ENCODE data around the gene MROH2B. TPM values are rescaled to one million over a fixed set of nuclear protein-coding genes. Genes with fewer than 3 reads are reported as not detected.
"Not testable (repeated sequence)": the region's sequence is repeated elsewhere in the genome, so short reads cannot be mapped to it uniquely, and the experiment has no call there.

The MROH2B gene
- total RNA-seq, 1 donor from 2014 or later = not detected

GRCh38 chr5:41032973-41033372, 38.2 kb downstream of the MROH2B start:
- no peak for DNase-seq (ENCODE audit: low read depth)

DNA sequence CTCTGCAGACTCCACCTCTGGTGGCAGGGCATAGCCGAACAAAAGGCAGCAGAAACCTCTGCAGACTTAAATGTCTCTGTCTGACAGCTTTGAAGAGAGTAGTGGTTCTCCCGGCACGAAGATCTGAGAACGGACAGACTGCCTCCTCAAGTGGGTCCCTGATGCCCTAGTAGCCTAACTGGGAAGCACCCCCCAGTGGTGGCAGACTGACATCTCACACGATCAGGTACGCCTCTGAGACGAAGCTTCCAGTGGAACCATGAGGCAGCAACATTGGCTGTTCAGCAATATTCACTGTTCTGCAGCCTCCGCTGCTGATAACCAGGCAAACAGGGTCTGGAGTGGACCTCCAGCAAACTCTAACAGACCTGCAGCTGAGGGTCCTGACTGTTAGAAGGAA, 48.5 kb downstream of the MROH2B start:
- not testable (repeated sequence) for DNase-seq (ENCODE audit: low read depth)

DNA sequence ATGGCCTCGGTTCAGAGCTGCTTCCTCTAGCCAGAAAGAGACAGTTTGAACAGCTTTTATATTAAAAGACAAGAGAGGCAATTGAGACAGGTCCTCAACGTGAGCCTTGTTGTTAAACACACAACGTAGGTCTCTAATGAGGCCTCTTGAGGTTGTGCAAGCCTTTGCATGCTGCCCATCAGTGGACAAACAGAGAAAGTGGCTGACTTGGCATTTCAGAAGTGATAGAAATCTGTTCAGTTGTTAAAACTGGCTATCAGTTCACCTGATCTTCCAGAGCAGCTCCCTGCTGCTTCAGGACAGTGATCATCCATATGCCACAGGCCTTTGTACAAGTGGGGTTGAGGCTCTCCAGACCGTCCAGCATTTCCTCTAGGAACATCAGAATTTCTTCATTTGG, 58.8 kb downstream of the MROH2B start:
- no peak for DNase-seq (ENCODE audit: low read depth)

- no peak for DNase-seq (ENCODE audit: low read depth)
Observed at GRCh38 chr5:41010572-41010971, 60.6 kb downstream of the MROH2B start.

DNA sequence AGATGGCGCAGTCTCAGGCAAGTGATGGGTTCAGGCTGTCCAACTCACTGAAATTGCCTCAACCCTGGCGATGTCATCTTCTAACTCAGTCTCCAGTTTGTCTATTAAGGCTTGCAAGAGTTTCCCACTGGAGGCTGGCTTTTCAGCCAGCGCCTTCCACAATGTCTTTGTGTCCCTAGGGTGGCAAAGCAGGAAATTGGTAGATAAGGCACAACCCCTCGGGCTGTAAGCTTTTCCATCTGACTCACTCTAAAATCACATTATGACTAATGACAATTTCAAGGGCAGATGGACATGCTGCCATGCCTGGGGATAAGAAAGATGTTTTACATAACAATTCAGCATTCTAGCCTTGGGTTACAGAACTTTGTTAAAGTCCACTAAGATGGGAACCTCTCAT, 61.9 kb downstream of the MROH2B start:
- no peak for DNase-seq (ENCODE audit: low read depth)

GRCh38 chr5:41004931-41005330, 66.2 kb downstream of the MROH2B start:
- no peak for DNase-seq (ENCODE audit: low read depth)

DNA sequence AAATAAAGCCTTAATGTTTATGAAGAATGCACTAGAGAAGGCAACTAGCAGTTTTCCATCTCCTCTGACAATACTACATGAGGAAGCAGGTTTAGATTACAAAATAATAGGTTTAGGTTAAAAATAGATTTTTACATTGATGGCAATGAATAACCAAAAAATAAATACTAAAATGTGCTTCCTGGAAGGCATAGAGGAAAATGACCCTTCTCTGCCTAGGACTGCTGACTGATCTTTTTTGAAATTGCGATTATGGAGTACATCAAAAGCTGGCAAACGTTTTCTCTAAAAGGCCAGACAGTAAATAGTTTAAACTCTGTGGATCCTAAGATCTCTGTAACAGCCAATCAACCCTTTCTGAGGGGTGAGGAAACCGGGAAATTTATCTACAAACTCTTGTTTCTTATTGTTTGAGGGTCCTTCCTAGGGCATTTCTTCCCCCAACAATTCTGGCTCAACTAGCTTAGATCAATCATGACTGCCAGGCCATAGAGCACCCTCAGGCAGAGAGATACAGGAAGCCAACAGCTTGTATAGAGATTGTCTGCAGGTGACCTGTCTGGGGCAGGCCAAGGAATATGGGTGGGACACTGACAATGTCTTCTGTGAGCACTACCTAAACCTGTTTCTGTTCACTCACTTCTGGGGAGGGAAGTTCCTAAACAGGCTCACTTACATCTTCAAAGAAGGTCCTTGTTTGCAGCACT, 67.3 kb downstream of the MROH2B start:
- DNase-seq (ENCODE audit: low read depth) = no peak

GRCh38 chr5:40999966-41000365, 71.2 kb downstream of the MROH2B start:
- no peak for DNase-seq (ENCODE audit: low read depth)

- DNase-seq (ENCODE audit: low read depth) = no peak
Observed at GRCh38 chr5:40999142-40999541, 72.0 kb downstream of the MROH2B start.

DNA sequence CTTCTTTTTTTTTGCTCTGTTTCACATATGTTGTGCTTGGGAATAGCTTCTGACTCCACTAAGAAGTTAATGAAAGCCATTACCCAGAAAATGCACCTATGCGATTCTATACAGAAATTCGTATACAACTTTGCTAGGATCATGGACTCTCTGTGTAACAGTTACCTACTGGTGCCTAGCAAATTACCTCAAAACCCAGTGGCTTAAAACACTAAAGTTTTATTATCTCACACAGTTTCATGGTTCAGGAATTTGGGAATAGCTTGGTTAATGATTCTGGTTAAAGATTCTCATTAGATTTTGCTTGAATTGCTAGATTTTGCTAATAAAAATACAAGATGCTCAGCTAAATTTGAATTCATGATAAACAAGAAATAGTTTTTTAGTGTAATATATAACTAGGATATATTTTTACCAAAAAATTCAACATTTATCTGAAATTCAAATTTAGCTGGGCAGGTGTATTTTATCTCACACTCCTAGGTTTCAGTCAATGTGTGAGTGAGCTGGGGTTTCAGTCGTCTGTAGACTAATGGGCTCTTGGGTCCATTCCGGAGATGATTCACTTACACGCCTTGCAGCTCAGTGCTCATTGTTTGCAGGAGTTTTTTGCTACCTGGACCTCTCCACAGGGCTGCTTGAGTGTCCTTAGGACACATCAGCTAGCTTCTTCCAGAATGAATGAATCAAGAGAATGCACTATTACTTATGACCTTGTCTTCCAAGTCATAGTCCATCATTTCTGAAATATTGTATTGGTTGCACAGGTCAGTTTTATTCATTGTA, 75.1 kb downstream of the MROH2B start:
- DNase-seq (ENCODE audit: low read depth) = no peak

DNA sequence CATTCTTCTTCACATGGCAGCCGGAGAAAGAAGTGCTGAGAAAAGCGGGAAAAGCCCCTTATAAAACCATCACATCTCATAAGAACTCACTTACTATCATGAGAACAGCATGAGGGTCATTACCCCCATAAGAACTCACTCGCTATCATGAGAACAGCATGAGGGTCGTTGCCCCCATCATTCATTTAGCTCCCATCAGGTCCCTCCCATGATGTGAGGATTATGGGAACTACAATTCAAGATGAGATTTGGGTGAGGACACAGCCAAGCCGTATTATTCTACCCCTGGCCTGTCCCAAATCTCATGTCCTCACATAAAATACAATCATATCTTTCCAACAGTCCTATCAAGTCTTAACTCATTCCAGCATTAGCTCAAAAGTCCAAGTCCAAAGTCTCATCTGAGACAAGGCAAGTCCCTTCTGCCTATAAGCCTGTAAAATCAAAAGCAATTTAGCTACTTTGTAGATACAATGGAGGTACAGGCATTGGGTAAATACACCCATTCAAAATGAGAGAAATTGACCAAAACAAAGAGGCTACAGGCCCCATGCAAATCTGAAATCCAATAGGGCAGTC, 79.1 kb downstream of the MROH2B start:
- no peak for DNase-seq (ENCODE audit: low read depth)

GRCh38 chr5:40991168-40991980, 79.8 kb downstream of the MROH2B start:
- no peak for DNase-seq (ENCODE audit: low read depth)

GRCh38 chr5:40988746-40989510, 82.2 kb downstream of the MROH2B start:
- DNase-seq (ENCODE audit: low read depth) = no peak

GRCh38 chr5:40987349-40987748, 83.8 kb downstream of the MROH2B start:
- no peak for DNase-seq (ENCODE audit: low read depth)

DNA sequence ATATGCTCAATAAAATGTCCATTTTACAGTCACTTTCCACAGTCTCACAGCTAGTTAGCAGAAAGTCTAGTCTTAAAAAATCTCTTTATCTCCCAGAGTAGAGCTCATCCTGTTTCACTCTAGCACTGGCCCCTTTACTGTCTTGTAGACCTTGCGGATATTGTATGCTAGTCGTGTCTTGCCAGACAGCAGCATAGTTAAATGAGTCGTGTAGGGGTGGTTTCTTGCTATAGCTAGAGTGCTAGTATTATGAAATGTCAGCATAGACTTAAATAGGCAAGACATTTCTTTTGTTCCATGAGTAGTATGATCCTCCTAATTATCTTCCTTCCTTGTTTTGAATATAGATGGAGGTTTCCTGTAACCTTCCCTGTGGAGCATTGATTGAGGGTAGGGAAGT, 84.5 kb downstream of the MROH2B start:
- DNase-seq (ENCODE audit: low read depth) = no peak

- DNase-seq (ENCODE audit: low read depth) = no peak
Observed at GRCh38 chr5:40985501-40985900, 85.6 kb downstream of the MROH2B start.

GRCh38 chr5:40984884-40985283, 86.3 kb downstream of the MROH2B start:
- DNase-seq (ENCODE audit: low read depth) = no peak

DNA sequence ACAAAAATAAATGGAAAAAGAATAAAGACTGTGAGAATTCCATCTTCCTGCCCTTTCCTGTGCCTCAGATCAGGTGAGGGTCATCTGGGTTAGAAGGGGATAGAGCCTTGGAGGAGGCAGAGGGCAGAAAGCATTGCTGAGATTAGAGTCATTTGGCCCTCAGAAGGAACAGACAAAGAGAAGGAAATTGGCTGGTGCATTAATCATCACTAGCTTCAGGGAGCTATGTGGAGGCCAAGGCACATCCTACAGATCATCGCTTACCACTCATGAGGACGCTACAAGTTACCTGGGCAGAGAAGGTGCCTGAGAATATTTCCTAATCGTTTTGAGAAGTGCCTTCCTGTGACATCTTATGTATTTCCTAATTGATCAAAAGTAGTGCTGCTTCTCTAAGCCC, 87.4 kb downstream of the MROH2B start:
- no peak for DNase-seq (ENCODE audit: low read depth)

GRCh38 chr5:40981420-40981819, 89.7 kb downstream of the MROH2B start:
- no peak for DNase-seq (ENCODE audit: low read depth)

- no peak for DNase-seq (ENCODE audit: low read depth)
Observed at GRCh38 chr5:40976836-40977235, 94.3 kb downstream of the MROH2B start.

DNA sequence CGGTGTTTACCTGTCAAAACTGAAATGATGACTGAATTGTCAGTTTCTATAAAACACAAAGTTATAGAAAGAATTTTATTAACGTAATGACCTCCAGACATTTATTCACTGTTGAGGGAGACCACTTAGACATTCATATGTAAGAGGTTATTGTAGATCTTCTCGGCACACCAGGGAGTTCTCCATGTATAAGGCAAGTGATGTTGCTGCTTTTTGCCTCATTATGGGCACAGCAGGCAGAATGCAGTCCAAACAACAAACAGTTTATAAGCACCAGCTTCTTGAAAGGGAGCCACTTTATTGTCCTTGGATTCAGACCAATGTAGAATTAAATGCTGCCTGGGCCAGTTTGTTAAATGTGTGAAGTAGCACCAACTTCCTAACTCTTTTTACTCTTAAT, 95.1 kb downstream of the MROH2B start:
- no peak for DNase-seq (ENCODE audit: low read depth)
